Peyer's patch (tissue), 4 donors: ENCODE results near the gene ADIRF.
"Not testable (repeated sequence)": the region's sequence is repeated elsewhere in the genome, so short reads cannot be mapped to it uniquely, and the experiment has no call there.

Experiments
- CTCF ChIP-seq, 6 experiments: fragments of 450-650 bp in 4 of 6; fragments of 200-600 bp in 2 of 6; sonication (generic) in 1 of 6; IDR thresholded peaks; one replicate each; pipeline ENCODE4 v1.5.1; 2017 to 2019; ENCODE audit warnings: antibody characterized with exemption in 6 of 6, mild to moderate bottlenecking in 3 of 6, moderate library complexity in 1 of 6
- POLR2A ChIP-seq, 2 donors: fragments of 450-650 bp; IDR thresholded peaks; one replicate each; pipeline ENCODE4 v1.5.1; 2017; ENCODE audit warnings: antibody characterized with exemption in 2 of 2, mild to moderate bottlenecking in 2 of 2, moderate library complexity in 2 of 2

- TF ChIP-seq POLR2A, CTCF (IDR thresholded peaks at IDR 0.05): not testable (repeated sequence)
Observed at GRCh38 chr10:87008303-87008702, 40.0 kb downstream of the ADIRF start.
